GM15510 (cell line): ENCODE measurements around the gene PON1.

Experiments used
- POLR2A ChIP-seq: IDR thresholded peaks from 3 replicates; pipeline ENCODE4 v1.6.1; 2011; ENCODE audit warnings: borderline replicate concordance; ENCODE audit not compliant: insufficient read length; ENCODE audit errors: extremely low read depth

Gene PON1

DNA sequence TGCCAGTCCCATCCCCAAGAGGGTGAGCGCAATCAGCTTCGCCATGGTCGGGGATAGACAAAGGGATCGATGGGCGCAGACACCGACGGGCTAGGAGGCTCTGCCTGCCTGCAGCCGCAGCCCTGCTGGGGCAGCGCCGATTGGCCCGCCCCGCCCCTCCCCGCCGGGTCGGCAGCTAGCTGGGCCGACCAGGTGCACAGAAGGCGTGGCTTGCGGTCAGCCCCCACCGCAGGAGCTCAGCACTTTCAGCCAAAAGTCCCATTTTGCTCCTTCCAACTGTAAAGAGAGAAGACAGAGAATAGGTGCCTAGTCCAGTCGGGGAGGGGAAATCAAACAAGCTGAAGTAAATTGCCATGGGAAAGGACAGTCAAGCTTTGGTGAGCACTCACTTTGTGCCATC is at the start of gene PON1:
Gene PON1, minus strand, starts transcription at position 102 of the 400 bp plus-strand sequence. Its CDS starts 57 bp downstream, at position 45.
- no peak for TF ChIP-seq POLR2A

DNA sequence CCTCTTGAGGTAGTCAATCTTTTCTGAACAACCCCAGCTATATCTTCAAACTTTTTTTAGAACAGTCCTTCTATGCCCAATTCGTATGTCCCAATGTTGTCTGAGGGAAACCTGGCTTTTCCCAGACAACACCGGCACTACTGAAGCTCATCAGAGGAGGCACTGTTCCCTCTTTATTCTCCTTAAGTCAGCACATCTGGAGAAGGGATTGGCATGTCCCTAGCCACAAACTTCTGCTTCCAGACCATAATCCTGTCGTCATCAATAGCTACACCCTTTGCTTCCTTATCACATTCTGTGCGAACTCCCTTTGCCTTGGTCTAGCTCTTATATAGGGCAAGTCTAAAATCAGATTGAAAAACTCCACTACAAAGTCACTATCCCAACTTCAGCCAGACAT is 49.0 kb upstream of the PON1 start:
- TF ChIP-seq POLR2A = no peak

DNA sequence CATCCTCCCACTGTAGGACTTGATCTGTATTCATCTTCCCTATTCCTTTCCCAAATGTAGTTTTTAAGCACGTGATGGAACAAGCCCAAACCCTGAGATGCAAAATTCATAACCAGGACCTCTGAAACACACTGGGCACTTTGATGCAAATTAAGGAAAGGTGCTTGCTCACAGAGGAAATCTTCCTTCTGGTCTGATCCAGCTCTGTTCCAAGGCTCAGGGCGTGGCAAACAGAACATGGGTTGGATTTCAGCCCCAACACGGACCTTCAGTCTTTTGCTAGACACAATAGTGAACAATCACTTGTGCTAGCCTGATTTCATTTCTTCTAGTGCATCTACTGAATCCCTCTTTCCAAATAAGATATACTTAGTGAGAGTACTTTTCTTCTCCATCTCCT is 43.9 kb upstream of the PON1 start:
- no peak for TF ChIP-seq POLR2A

DNA sequence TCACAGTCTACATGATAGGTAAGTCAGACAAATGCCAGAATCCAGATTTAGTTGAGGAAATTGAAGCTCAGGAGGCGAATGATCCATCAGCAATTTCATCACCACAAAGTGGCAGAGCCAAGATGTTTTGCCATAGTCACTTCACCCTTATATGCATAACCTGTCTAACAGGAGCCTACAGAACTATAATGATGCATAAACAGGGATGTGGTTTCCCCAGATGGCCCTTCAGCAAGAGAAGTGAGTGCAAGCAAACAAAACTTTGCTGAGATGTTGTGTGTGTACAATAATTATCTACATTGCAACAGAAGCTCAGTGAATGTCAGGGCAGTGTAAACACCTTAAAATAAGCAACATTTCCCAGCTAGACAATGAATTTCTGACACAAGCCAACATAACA is 43.3 kb upstream of the PON1 start:
- no peak for TF ChIP-seq POLR2A

DNA sequence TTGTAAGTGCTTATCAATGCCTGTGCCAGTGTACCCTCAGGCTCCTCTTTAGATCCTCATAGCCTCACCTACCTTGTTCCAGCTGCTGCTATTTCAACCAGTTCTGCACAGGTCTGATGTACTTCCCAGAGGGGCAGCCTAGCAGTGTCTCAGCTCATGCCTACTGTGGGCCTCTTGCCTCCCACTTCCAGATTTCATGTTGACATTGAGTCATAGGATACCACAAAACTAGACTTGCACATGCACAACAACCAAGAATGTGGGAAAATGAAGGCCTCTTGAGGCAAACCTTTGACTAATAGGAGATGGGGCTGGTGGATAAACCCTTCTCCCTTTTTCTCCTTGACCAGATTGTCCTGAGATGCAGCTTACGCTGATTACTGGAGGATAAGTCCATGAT is 40.8 kb upstream of the PON1 start:
- TF ChIP-seq POLR2A = no peak

DNA sequence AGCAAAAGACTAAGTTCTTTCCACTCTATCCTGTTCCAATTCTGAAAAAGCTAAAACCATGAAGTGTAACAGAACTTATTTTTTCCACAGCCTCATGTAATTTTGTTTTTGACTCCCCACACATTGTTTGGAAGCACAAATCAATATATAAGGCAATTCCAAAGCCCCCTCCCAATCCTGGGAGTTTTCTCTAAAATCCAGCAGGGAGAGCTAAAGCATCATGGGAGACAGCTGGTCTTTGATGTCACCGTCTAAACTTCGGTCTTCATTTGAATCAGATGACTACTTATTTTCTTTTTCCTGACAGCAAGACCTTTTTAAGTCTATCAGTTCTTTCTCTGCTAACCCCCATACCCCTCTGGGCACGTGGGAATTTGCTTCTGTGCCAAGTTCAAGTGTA is 33.3 kb upstream of the PON1 start:
- no peak for TF ChIP-seq POLR2A

DNA sequence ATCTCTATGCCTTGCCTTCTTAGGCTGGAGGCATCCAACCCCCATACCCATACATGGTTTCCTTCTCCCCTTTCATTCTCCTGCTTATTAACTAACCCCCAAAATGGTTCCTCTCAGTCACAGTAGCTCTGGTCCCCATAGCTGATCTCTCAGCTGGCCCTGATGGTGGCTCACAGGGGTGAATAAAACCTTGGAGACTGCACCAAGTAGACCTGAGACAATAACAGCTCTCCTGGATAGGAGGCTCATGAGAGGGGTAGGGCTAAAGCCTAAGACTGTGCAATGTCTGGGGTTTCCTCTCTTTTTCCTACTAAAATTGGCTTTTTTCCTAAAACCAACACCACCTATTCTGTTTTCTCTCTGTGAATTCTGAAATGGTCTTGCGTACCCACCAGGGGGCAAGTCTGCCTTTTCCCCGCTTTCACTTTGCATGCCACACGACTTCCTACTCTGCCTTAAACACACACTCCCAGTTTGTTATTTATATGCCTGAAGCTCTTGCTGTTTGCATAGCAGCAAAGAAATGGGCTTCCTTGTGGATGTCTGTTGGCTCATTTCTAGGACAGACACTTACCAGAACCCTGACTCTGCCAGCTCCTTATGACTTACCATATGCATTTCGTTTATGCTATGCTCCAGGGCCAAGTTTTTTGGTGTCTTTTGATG is 18.4 kb upstream of the PON1 start:
- no peak for TF ChIP-seq POLR2A

DNA sequence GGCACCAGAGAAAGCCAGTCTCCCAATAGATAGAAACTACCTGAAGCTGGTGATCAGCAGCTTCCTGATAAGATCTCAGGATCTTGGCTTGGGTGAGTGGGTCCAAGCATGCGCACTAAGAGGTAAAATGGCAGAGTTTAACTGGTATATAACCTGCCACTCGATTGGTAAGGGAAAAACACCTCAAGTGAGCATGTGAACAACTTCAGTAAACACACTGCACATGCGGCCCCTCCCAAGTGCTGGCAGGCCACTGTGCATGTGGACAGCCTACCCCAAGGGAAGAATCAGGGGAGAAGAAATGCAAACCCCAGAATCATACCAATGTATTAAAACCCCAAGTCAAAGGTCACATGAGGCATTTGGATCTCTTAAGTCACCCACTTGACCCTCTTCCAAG is 17.7 kb upstream of the PON1 start:
- TF ChIP-seq POLR2A = no peak

DNA sequence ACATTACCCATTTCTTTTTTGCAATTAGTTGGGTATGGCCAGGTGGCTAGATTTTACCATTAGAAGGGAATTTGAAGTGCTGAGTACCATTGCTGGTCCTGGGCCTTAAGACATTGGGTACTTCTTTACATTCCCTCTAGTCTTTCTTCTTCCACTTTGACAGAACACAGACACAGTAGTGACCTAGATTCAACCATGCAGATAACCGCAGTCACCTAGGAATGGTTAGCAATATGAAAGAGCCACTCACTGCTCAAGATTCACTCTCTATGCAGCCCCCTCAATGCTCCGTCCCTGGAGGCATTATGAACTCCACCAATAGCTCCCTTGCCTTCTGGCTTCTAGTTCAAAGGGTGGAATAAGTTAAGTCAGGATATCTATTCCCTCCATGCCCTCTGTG is 16.2 kb upstream of the PON1 start:
- no peak for TF ChIP-seq POLR2A

DNA sequence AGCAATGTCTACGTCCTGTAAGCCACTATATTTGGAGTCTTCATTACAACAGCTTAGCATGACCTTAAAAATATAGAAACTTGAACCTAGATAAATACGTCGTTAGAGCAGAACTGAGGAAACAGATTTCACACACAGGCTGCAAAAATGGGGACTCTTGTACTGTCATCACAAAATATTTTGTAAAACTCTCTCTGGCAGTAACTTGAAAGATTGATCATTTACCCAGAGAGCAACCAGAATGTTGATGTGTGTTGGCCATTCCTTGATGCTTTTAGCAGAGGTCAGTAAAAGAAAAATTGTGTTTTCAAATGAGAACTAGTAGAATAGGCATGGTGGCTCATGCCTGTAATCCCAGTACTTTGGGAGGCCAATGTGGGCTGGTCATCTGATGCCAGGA is 14.5 kb upstream of the PON1 start:
- no peak for TF ChIP-seq POLR2A

DNA sequence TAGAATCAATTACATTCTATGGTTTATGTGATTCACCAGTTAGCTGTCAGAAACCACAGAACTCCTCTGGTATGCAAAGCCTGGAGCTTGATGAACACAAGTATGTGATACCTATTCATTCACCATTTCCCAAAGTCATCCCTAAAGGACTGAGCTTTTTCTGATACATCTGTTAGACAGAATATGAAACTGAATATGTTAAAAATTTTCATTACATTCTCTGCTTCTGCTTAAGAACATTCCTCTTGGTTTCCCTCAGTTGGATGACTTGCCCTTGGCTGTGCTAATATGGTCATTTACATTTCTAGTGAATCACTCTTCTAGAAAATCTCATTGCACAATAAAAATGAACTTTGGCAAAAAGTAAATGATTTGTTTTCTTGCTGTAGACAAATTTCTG is 10.8 kb upstream of the PON1 start:
- TF ChIP-seq POLR2A = no peak

DNA sequence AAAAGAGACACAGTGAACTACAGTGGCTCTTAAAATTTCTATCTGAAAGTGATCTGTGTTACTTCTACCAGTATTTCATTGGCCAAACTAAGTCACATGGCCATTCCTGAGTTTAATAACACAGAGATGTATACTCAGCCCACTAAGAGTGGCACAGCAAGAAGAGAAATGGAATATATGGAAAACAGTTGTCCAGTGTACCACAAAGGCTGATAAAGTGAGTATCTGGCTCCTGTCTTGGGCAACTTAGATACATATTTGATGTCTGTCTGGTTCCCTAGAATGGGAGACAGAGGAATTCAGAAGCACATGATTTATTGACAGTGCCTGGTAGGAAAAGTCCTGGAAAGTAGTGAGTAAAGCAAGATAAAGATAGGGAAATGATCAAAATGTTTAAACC is 10.1 kb upstream of the PON1 start:
- TF ChIP-seq POLR2A = no peak

DNA sequence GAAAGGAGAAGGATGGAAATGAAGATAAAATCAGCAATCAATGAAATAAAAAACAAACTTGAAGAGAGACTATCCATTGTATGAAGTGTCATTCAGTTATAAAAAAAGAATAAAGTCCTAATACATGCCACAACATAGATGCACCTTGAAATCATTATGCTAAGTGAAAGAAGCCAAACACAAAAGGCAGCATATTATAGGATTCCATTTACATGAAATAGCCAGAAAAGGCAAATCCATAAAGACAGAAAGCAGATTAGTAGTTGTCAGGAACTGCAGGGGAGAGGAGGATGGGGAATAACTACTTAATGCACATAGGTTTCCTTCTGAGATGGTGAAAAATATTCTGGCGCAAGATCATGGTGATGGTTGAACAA is 6.6 kb upstream of the PON1 start:
- TF ChIP-seq POLR2A = no peak

DNA sequence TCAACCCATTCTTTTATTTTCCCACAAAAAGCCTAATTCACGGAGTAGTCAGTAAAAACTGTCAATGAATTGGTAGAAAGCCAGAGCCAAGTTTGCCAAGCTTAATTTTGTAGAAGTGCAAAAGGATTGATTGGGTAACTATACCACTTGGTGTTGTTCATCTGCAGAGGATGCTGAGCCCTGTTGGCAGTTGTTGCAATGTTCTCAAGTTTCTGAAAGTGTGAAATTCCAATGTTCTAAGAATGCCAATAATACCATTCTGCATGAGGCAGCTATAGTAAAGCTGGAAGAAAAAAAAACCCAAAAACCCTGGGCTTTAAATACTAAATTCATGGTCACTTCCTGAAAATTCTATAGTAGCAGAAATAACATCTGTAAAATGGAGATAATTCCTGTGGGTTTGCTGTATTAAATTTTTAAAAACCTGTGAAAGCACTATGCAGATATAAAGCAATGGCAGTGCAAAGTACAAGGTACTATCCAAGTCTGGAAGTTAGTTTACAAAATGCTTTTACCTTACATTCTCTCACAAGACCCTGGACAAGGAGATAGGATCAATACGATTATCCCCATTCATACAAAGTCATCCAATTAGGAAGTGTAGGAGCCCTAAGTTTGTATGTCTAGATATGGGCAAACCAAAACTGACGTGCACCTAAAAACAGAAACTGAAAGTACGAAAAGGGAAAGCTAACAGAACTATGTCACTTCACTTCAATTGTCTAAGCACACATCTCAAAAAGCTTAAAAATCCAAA is 6.0 kb upstream of the PON1 start:
- TF ChIP-seq POLR2A = no peak

DNA sequence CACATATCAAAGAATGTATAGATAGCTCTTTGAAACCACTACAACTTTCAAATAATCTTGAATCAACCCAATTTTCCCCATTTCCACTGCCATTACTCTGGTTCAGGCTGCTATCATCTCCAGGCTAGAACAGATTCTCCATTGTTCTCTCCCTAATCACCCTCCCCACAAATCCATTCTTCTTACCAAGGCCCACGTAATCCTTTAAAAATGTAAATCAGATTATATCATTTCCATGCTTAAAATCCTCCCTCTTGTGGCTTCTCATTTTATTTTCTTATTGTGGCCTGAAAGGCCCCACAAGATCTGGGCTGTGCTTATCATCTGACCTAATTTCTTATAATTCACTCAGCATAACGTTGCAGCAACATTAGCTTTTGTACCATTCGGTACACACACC is 3.0 kb upstream of the PON1 start:
- TF ChIP-seq POLR2A = no peak

DNA sequence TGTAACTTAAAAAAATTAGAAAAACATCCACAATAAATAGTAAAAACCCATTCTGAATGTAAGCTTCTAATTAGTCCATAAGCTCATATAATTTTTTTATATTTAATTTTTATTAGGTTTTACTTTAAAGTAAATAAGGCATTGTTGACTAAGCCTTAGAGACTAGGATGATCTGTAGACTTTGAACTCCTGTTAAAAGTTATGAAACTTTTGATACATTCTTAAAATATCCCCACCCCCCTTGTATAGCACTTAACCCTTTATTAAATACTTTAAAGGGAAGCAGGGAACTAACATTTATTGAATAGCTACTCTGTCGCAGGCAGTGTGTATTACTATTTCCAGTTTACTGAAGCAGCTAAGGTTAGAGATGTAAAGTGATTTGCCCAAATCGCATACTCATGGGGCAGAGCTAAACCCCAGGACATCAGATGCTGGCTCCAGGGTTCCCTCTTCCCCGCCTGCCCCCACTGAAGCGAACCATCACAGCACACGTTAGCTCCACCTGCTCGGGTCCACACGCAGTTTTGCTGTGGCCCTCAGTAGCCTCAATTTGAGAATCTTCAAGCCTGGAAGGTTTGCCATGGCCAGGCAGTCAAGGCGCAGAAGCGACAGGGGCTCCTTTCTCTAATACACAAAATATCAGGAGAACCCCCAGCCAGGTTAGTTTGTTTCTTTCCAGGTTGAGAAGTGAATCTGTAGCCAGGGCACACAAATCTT is 762 bp downstream of the PON1 start:
- no peak for TF ChIP-seq POLR2A
